GM12865 (cell line): ENCODE data around the gene FCMR.

Source experiments
- DNase-seq: peaks from one replicate; pipeline ENCODE4 v3.0.0; 2010; ENCODE audit warnings: low read depth
- H3K4me3 ChIP-seq: 2 replicates; pipeline ENCODE4 v1.5.1; 2011; ENCODE audit warnings: mild to moderate bottlenecking, low read depth, low read length, control low read depth
- CTCF ChIP-seq: IDR thresholded peaks from 2 replicates; pipeline ENCODE4 v1.5.1; 2011; ENCODE audit warnings: low read length, control low read depth, low read depth, inconsistent platforms; ENCODE audit not compliant: insufficient read depth; ENCODE audit errors: missing control alignments

The FCMR gene

GRCh38 chr1:206963740-206964139 lies 42.0 kb upstream of the FCMR start:
- no peak for TF ChIP-seq CTCF
- DNase-seq, result no peak
- no peak overlapping the region for H3K4me3 ChIP-seq

GRCh38 chr1:206963119-206963712 lies 41.5 kb upstream of the FCMR start:
- H3K4me3 ChIP-seq, result no peak overlapping the region
- TF ChIP-seq CTCF, result no peak
- DNase-seq, result no peak

- no peak for DNase-seq
- no peak for TF ChIP-seq CTCF
- H3K4me3 ChIP-seq, result no peak overlapping the region
These were observed 40.5 kb upstream of the FCMR start for GRCh38 chr1:206962272-206962671.

GRCh38 chr1:206961668-206962067 lies 39.9 kb upstream of the FCMR start:
- TF ChIP-seq CTCF, result no peak
- H3K4me3 ChIP-seq, result no peak overlapping the region
- DNase-seq, result no peak

GRCh38 chr1:206960676-206961386 lies 39.1 kb upstream of the FCMR start:
- H3K4me3 ChIP-seq, result no peak overlapping the region
- DNase-seq, result no peak
- no peak for TF ChIP-seq CTCF

- no peak for DNase-seq
- no peak for TF ChIP-seq CTCF
- H3K4me3 ChIP-seq, result no peak overlapping the region
These were observed 36.4 kb upstream of the FCMR start for GRCh38 chr1:206958144-206958543.

- no peak for DNase-seq
- TF ChIP-seq CTCF, result no peak
- no peak overlapping the region for H3K4me3 ChIP-seq
These were observed 35.9 kb upstream of the FCMR start for GRCh38 chr1:206957639-206958038.
